UCSD-AML1 (cell line): ENCODE results near the gene ARHGAP26.

Experiments used
- DNase-seq: peaks from one replicate; lab custom pipeline; 2025; ENCODE audit not compliant: unreplicated experiment; lab: John Stamatoyannopoulos, UW

ARHGAP26 gene

GRCh38 chr5:143130613-143131305, 360.6 kb downstream of the ARHGAP26 start:
- no peak for DNase-seq

DNA sequence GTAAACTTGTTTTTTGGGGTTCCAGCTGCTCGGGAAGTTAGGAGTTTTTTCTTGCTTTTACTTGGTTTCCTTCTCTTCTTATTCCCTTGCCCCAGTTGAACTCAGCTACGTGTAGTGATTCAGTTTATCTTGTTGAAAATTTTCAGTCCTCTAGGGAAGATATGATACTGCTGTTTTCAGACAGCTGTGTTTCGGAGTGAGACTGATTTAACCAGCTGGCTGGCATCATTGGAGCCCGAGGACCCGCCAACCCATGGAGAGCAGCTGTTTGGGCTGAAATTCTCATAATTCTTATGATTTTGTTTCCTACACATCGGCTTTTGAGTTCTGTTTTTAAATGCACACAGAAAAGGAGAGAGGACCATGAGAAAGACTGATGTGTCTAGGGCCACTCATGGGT, 361.8 kb downstream of the ARHGAP26 start:
- DNase-seq = no peak

GRCh38 chr5:143132739-143133138, 362.6 kb downstream of the ARHGAP26 start:
- no peak for DNase-seq

DNA sequence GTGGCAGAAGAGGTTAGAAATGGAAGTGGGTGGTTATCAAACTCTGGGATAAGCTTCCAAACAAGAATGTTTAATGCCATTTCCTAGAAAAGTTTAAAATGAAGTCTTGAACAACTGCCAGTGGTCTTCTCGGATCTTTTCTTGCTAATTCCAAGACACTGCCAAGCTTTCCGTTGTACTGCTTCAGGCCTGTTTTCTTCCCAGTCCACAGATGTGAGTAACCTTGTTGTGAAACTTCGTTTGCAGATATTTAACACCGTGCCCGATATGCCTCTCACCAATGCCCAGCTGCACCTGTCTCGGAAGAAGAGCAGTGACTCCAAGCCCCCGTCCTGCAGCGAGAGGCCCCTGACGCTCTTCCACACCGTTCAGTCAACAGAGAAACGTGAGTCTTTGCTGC, 363.5 kb downstream of the ARHGAP26 start:
- no peak for DNase-seq

DNA sequence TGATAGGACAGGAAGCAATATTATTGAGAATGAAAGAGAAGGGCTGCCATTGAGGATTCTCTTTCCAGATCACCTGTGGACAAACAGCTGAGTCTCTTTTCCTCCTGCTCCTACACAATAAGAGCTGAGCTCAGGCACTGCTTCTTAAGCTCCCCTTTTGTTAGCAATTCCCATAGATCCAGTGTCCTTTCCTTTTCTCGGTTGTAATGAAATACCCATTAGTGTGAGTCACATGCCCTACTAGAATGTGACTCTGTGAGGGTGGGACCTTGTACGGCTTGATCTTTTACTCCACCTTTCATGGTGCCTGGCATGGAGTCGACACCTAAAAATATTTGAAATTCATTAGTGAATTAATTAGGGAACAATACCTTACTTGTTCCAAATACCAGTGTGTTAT, 364.1 kb downstream of the ARHGAP26 start:
- DNase-seq = no peak

- no peak for DNase-seq
These were observed 364.7 kb downstream of the ARHGAP26 start for GRCh38 chr5:143134900-143135299.

- DNase-seq = no peak
These were observed 365.8 kb downstream of the ARHGAP26 start for GRCh38 chr5:143135832-143136551.

- DNase-seq = no peak
These were observed 368.7 kb downstream of the ARHGAP26 start for GRCh38 chr5:143138839-143139238.

GRCh38 chr5:143139585-143139984, 369.4 kb downstream of the ARHGAP26 start:
- no peak for DNase-seq

DNA sequence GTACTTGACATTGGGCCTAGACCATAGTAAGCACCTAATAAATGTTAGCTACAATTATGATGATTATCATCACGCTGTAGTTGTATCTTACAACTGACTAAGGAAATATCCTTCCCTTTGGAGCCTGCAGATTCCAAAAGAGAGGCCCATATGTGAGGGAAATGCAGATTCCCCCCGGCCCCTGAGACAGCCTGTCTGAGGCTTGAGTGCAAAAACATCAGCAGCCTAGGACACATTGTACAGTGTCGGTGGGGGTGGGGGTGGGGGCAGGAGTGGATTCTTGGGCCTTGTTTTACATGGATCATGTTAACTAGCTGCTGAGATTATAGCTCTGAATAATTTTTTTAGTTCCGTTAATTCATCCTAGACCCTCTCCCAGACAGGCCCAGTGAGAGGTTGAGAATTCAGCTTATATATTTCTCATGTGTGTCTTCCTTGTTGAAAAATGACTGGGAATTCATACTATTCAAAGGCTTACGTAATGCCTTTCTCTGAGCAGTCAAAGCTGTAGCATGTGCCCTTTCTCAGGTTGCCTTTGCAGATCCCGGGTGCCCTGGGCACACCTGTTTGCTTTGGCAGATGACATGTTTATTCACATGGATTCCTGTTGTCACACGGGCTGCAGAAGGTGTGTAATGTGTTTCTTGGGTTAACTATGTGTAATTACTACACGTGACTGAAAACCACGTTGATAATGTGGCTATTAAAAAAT, 370.5 kb downstream of the ARHGAP26 start:
- DNase-seq = no peak

DNA sequence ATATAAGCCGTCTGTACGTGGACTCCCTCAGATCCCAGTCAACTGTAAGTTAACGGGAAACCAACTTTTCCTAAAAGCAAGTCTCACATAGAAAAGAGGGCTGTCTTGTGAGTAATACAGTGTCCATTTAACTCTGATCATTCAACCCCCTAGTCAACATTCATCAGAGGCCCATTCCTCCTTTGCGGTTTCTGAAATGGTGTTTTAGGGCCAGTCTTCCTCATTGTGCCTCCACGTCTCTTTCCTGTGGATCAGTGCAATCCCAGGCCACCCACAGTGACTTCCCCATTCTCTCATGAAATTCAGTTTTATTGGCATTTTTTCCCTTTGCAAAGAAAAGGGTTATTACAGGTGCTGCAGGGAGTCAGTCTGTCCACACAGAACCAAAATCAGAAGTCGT, 371.5 kb downstream of the ARHGAP26 start:
- DNase-seq = peak; percentile 39

- DNase-seq = no peak
These were observed 372.6 kb downstream of the ARHGAP26 start for GRCh38 chr5:143142596-143143435.

GRCh38 chr5:143143973-143144372, 373.8 kb downstream of the ARHGAP26 start:
- DNase-seq = no peak

- no peak for DNase-seq
These were observed 375.3 kb downstream of the ARHGAP26 start for GRCh38 chr5:143145243-143146160.

- no peak for DNase-seq
These were observed 376.0 kb downstream of the ARHGAP26 start for GRCh38 chr5:143146161-143146560.

DNA sequence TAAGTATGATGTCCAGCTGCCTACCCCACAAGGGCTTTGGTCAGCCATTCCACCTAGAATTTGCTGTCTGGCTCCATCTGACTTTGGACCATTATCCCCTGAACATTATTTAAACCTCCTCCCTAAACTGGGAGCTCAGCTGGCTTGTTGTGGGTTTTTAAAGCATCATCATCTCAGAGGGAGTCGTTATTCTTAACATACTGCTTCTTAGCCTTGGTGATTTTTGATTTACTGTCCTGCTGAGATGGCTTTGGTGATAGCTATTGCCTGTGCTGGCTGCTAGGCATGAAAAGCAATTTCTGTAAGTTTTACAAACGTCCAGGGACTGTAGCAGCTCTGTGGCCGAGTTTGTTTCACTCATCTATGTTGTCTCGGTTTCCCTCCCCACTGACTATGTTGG, 377.2 kb downstream of the ARHGAP26 start:
- DNase-seq = no peak

- DNase-seq = no peak
These were observed 377.7 kb downstream of the ARHGAP26 start for GRCh38 chr5:143147902-143148301.

- no peak for DNase-seq
These were observed 378.6 kb downstream of the ARHGAP26 start for GRCh38 chr5:143148771-143149170.

DNA sequence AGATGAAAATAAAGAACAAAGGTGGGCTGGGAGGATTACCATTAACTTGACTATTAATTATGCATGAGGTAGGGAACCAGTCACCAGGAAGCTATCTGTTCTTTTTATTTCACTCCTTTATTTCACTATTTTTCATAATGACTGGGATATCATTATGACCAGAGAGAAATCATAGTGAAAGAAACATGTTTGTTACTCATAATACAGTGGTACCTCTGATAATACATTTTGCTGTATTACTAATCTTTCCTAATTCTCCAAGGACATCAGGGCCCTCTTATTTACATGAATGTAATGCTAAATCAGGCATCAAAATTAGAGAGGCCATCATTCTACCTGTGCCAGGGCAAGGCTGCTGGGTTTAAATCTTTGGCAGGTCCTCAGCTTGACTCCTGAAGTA, 379.6 kb downstream of the ARHGAP26 start:
- DNase-seq = no peak

- DNase-seq = no peak
These were observed 381.0 kb downstream of the ARHGAP26 start for GRCh38 chr5:143151056-143151700.
